Panc1 (cell line): ENCODE data around the gene XAF1. TPM values are rescaled to one million over a fixed set of nuclear protein-coding genes. Genes with fewer than 3 reads are reported as not detected.
"Not testable (repeated sequence)": the region's sequence is repeated elsewhere in the genome, so short reads cannot be mapped to it uniquely, and the experiment has no call there.

Experiments
- ATAC-seq: fragments of 200-7000 bp; cut with Tn5 transposase; 2 replicates; pipeline ENCODE4 v1.9.1; 2020; ENCODE audit warnings: mild to moderate bottlenecking, moderate library complexity
- BruUV-seq: library from RNA; stranded (reverse); fragments of 400-500 nt; replicated peaks from 2 replicates; lab custom pipeline; 2021; lab: Mats Ljungman, UMichigan
- CTCF ChIA-PET: fragments of 300-600 bp; sonication (Branson Sonifier 250); formaldehyde crosslinking; loops from one replicate; lab custom pipeline; 2022; ENCODE audit warnings: antibody characterized with exemption; lab: Charles Lee
- POLR2A ChIA-PET: fragments of 300-600 bp; sonication (Branson Sonifier 250); formaldehyde crosslinking; loops from one replicate; lab custom pipeline; 2022; ENCODE audit warnings: antibody characterized with exemption; lab: Charles Lee
- DNase-seq: peaks from one replicate; pipeline ENCODE4 v3.0.0-alpha.2; 2010; ENCODE audit warnings: low read depth, low spot score
- H3K27ac ChIP-seq: 2 replicates; pipeline ENCODE4 v1.5.1; 2011; ENCODE audit warnings: mild to moderate bottlenecking, low read length, inconsistent platforms
- H3K27me3 ChIP-seq: fragments of 200-500 bp; sonication (Bioruptor generic); 2 replicates; pipeline ENCODE4 v1.6.0; 2014; ENCODE audit warnings: low read length, inconsistent platforms; ENCODE audit not compliant: control insufficient read depth, insufficient read depth
- H3K36me3 ChIP-seq: fragments of 200-500 bp; sonication (Bioruptor generic); 2 replicates; pipeline ENCODE4 v1.5.1; 2014; ENCODE audit warnings: inconsistent platforms, mild to moderate bottlenecking, low read length, moderate library complexity; ENCODE audit not compliant: control insufficient read depth, insufficient read depth
- H3K4me1 ChIP-seq: 2 replicates; pipeline ENCODE4 v1.5.1; 2011; ENCODE audit warnings: inconsistent platforms, mild to moderate bottlenecking, low read length, moderate library complexity; ENCODE audit not compliant: control insufficient read depth, insufficient read depth
- H3K4me3 ChIP-seq, 2 experiments: 2 replicates each; pipeline ENCODE4 v1.5.1; 2011 to 2012; ENCODE audit warnings: low read depth in 2 of 2, low read length in 2 of 2, mild to moderate bottlenecking in 2 of 2, inconsistent platforms in 1 of 2, moderate library complexity in 1 of 2
- H3K9me3 ChIP-seq: fragments of 200-500 bp; sonication (Bioruptor generic); 2 replicates; pipeline ENCODE4 v1.5.1; 2014; ENCODE audit warnings: low read depth, mild to moderate bottlenecking, inconsistent platforms, low read length, moderate library complexity; ENCODE audit not compliant: control insufficient read depth, insufficient read depth
- POLR2AphosphoS5 ChIP-seq: IDR thresholded peaks from 2 replicates; pipeline ENCODE4 v1.6.1; 2012; ENCODE audit warnings: mild to moderate bottlenecking, low read depth, low read length, moderate library complexity
- SIN3A ChIP-seq: IDR thresholded peaks from 2 replicates; pipeline ENCODE4 v1.6.1; 2012; ENCODE audit warnings: low read depth, mild to moderate bottlenecking, low read length, moderate library complexity, borderline replicate concordance; ENCODE audit not compliant: insufficient read depth
- TCF7L2 ChIP-seq: IDR thresholded peaks from 2 replicates; pipeline ENCODE4 v1.6.1; 2011; ENCODE audit warnings: mild to moderate bottlenecking, low read depth, low read length, inconsistent platforms
- in situ Hi-C: cut with HindIII; loops from 2 replicates; pipeline ENCODE4 v1.10.0; 2016; ENCODE audit warnings: low sequenced_read_pairs, low pct_unique_long_range_greater_than_20kb
- intact Hi-C: fragments of 100-400 bp; cut with micrococcal nuclease; formaldehyde crosslinking; loops from one replicate; pipeline ENCODE4 v1.10.0; 2022; ENCODE audit not compliant: unreplicated experiment
- total RNA-seq: library from RNA; stranded (reverse); gene quantifications from one replicate; pipeline ENCODE4 v1.2.1, GENCODE V29; 2021; ENCODE audit not compliant: unreplicated experiment
- TF ChIP-seq, protein P1 (sequence below), 2 experiments: IDR thresholded peaks; 2 replicates each; pipeline ENCODE4 v1.6.1; 2011 to 2012; ENCODE audit warnings: low read depth in 2 of 2, control low read depth in 1 of 2, low read length in 1 of 2, mild to moderate bottlenecking in 1 of 2, moderate library complexity in 1 of 2; ENCODE audit not compliant: insufficient read depth in 1 of 2
- TF ChIP-seq, protein P2 (sequence below): fragments of 450-650 bp; IDR thresholded peaks from 2 replicates; pipeline ENCODE4 v1.5.1; 2017; ENCODE audit warnings: mild to moderate bottlenecking

The XAF1 gene
- total RNA-seq, 1 experiment from 2014 or later: 3.5 TPM

DNA sequence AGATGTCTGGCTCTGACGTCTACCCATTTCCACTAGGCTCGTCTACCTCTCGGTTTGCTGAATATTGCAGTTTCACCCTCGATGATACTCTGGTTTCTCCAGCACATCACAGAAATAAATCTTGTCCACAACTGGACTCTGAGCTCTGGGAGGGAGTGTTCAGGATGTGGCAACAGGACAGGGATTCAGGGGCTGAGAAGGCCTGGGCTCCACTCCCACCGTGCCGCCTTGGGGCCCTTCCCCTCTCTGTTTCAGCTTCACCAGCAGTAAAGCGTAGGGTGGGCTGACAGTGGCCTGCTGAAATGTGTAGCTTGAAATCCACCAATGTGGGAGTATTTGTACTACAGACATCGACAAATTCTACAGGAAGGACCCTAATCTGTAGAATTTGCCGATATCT lies 55.7 kb downstream of the XAF1 start:
- DNase-seq (no peak), ATAC-seq (no peak)
- Histone ChIP-seq H3K27me3 (0 out of 2 replicates have a peak, but pooled peaks cover 3% of the 10 kb centered on the region), H3K9me3 (no peaks in the 10 kb centered on the region), H3K4me3 (no peak overlapping the region), H3K4me1 (no peaks in the 10 kb centered on the region), H3K36me3 (no peaks in the 10 kb centered on the region), H3K27ac (no peak overlapping the region)
- BruUV-seq: no TSS peak
- POLR2A ChIA-PET: no interaction called here
- in situ Hi-C loops: no loop called here
- intact Hi-C loops: no loop called here
- TF ChIP-seq SIN3A: no peak
- CTCF ChIA-PET: interaction anchor here (0.6 kb wide), 1 partner anchor 411 kb away, joined by 3 read pairs; no protein-coding TSS in a partner anchor

DNA sequence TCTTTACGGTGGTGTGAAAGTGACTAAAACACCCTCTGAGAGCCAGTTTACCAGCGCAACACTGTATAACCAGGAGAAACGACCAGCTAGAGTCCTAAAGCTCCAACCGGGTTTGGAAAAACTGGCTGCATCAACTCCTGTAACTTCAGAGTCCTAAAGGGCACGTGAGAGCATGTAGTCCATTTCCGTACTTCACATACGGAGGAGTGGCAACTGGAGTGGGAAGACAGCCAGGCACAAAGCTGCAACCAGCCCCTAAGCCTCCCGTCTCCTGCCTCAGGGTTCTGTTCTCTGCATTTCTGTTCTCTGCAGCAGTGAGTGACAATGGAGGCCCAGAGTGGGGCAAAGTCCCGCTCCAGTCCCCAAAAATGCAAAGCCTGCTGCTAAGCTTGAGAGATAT lies 56.4 kb downstream of the XAF1 start:
- Histone ChIP-seq H3K4me3 (no peak overlapping the region), H3K27ac (no peak overlapping the region), H3K36me3 (no peaks in the 10 kb centered on the region), H3K27me3 (0 out of 2 replicates have a peak, but pooled peaks cover 3% of the 10 kb centered on the region), H3K9me3 (no peaks in the 10 kb centered on the region), H3K4me1 (no peaks in the 10 kb centered on the region)
- TF ChIP-seq, protein P1, sequence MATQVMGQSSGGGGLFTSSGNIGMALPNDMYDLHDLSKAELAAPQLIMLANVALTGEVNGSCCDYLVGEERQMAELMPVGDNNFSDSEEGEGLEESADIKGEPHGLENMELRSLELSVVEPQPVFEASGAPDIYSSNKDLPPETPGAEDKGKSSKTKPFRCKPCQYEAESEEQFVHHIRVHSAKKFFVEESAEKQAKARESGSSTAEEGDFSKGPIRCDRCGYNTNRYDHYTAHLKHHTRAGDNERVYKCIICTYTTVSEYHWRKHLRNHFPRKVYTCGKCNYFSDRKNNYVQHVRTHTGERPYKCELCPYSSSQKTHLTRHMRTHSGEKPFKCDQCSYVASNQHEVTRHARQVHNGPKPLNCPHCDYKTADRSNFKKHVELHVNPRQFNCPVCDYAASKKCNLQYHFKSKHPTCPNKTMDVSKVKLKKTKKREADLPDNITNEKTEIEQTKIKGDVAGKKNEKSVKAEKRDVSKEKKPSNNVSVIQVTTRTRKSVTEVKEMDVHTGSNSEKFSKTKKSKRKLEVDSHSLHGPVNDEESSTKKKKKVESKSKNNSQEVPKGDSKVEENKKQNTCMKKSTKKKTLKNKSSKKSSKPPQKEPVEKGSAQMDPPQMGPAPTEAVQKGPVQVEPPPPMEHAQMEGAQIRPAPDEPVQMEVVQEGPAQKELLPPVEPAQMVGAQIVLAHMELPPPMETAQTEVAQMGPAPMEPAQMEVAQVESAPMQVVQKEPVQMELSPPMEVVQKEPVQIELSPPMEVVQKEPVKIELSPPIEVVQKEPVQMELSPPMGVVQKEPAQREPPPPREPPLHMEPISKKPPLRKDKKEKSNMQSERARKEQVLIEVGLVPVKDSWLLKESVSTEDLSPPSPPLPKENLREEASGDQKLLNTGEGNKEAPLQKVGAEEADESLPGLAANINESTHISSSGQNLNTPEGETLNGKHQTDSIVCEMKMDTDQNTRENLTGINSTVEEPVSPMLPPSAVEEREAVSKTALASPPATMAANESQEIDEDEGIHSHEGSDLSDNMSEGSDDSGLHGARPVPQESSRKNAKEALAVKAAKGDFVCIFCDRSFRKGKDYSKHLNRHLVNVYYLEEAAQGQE (IDR thresholded peaks at IDR 0.05; ENCODE audit: insufficient read depth in 1 of 2, low read depth in 2 of 2, low read length in 1 of 2): no peak
- TF ChIP-seq SIN3A (no peak), POLR2AphosphoS5 (no peak), TCF7L2 (no peak)
- TF ChIP-seq, protein P2, sequence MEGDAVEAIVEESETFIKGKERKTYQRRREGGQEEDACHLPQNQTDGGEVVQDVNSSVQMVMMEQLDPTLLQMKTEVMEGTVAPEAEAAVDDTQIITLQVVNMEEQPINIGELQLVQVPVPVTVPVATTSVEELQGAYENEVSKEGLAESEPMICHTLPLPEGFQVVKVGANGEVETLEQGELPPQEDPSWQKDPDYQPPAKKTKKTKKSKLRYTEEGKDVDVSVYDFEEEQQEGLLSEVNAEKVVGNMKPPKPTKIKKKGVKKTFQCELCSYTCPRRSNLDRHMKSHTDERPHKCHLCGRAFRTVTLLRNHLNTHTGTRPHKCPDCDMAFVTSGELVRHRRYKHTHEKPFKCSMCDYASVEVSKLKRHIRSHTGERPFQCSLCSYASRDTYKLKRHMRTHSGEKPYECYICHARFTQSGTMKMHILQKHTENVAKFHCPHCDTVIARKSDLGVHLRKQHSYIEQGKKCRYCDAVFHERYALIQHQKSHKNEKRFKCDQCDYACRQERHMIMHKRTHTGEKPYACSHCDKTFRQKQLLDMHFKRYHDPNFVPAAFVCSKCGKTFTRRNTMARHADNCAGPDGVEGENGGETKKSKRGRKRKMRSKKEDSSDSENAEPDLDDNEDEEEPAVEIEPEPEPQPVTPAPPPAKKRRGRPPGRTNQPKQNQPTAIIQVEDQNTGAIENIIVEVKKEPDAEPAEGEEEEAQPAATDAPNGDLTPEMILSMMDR: no peak
- ATAC-seq: no peak
- POLR2A ChIA-PET: no interaction called here
- in situ Hi-C loops (no loop called here), intact Hi-C loops (no loop called here)
- no TSS peak for BruUV-seq
- CTCF ChIA-PET: interaction anchor here (0.6 kb wide), 1 partner anchor 411 kb away, joined by 3 read pairs; no protein-coding TSS in a partner anchor
- DNase-seq: no peak

DNA sequence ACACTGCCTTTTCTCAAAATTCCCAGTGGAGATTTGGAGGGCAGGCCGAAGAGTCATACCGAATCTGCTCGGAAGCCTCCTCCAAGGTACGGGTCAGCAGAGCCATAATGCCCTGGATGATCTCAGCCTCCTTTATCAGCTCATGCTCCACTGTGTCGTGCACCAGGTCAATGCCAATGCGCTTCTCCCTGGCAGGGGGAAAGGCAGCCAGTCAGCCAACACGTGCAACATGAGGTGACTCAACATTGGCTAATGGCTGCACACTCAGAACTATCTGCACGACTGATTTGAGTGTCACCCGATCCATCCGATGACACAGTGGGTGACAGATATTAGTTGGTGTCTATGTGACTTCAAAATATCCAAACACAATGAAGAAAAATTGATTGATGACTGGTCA lies 59.9 kb downstream of the XAF1 start:
- Histone ChIP-seq H3K36me3 (no peaks in the 10 kb centered on the region), H3K9me3 (no peaks in the 10 kb centered on the region), H3K27me3 (peaks cover 3% of the 10 kb centered on the region), H3K27ac (no peak overlapping the region), H3K4me1 (no peaks in the 10 kb centered on the region), H3K4me3 (no peak overlapping the region)
- TF ChIP-seq, protein P2: no peak
- TF ChIP-seq SIN3A (no peak), POLR2AphosphoS5 (no peak), TCF7L2 (no peak)
- TF ChIP-seq, protein P1 (IDR thresholded peaks at IDR 0.05; ENCODE audit: insufficient read depth in 1 of 2, low read depth in 2 of 2, low read length in 1 of 2): no peak
- in situ Hi-C loops (no loop called here), intact Hi-C loops (no loop called here)
- BruUV-seq: no TSS peak
- ChIA-PET POLR2A (no interaction called here), CTCF (no interaction called here)
- no peak for ATAC-seq
- DNase-seq: no peak

DNA sequence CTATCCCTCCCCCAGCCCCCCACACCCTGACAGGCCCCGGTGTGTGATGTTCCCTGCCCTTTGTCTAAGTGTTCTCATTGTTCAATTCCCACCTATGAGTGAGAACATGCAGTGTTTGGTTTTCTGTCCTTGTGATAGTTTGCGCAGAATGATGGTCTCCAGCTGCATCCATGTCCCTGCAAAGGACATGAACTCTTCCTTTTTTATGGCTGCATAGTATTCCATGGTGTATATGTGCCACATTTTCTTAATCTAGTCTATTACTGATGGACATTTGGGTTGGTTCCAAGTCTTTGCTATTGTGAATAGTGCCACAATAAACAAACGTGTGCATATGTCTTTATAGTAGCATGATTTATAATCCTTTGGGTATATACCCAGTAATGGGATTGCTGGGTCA lies 60.5 kb downstream of the XAF1 start:
- H3K27ac ChIP-seq, H3K36me3 ChIP-seq, in situ Hi-C loops, CTCF ChIA-PET, H3K4me3 ChIP-seq, ATAC-seq, H3K4me1 ChIP-seq, DNase-seq, H3K9me3 ChIP-seq, H3K27me3 ChIP-seq, POLR2A ChIA-PET, BruUV-seq, intact Hi-C loops: not testable (repeated sequence)
